H9 (cell line): ENCODE measurements around the gene UQCRC1. TPM values are rescaled to one million over a fixed set of nuclear protein-coding genes. Genes with fewer than 3 reads are reported as not detected.

ENCODE experiments used
- DNase-seq: peaks from one replicate; pipeline ENCODE4 v3.0.0-alpha.2; 2017
- H2AFZ ChIP-seq: one replicate; pipeline ENCODE4 v1.6.1; 2013; ENCODE audit warnings: mild to moderate bottlenecking, low read length, control low read depth, moderate library complexity
- H2AK5ac ChIP-seq: 2 replicates; pipeline ENCODE4 v1.6.1; 2013; ENCODE audit warnings: low read length, control low read depth, mixed read lengths; ENCODE audit not compliant: insufficient read length
- H2BK120ac ChIP-seq: one replicate; pipeline ENCODE4 v1.6.1; 2013; ENCODE audit warnings: low read depth, mild to moderate bottlenecking, low read length, control low read depth, inconsistent platforms; ENCODE audit not compliant: poor library complexity, severe bottlenecking
- H2BK12ac ChIP-seq: 2 replicates; pipeline ENCODE4 v1.6.1; 2013; ENCODE audit warnings: low read length, control low read depth, mixed read lengths, low read depth; ENCODE audit not compliant: insufficient read length
- H2BK15ac ChIP-seq: 2 replicates; pipeline ENCODE4 v1.6.1; 2013; ENCODE audit warnings: low read depth, low read length, control low read depth
- H2BK20ac ChIP-seq: one replicate; pipeline ENCODE4 v1.6.1; 2013; ENCODE audit warnings: low read depth, mild to moderate bottlenecking, low read length, control low read depth, inconsistent platforms; ENCODE audit not compliant: poor library complexity, severe bottlenecking
- H2BK5ac ChIP-seq: 2 replicates; pipeline ENCODE4 v1.6.1; 2013; ENCODE audit warnings: low read length, control low read depth, mixed read lengths; ENCODE audit not compliant: insufficient read length
- H3K14ac ChIP-seq: 2 replicates; pipeline ENCODE4 v1.6.1; 2013; ENCODE audit warnings: low read length, control low read depth; ENCODE audit not compliant: insufficient read depth
- H3K18ac ChIP-seq: 2 replicates; pipeline ENCODE4 v1.6.1; 2013; ENCODE audit warnings: low read depth, mild to moderate bottlenecking, mixed read lengths, low read length, control low read depth; ENCODE audit not compliant: insufficient read length
- H3K23ac ChIP-seq: 2 replicates; pipeline ENCODE4 v1.6.1; 2013; ENCODE audit warnings: low read length, control low read depth, mixed read lengths, low read depth; ENCODE audit not compliant: insufficient read length
- H3K23me2 ChIP-seq: 2 replicates; pipeline ENCODE4 v1.6.1; 2013; ENCODE audit warnings: low read depth, mild to moderate bottlenecking, mixed read lengths, low read length, control low read depth; ENCODE audit not compliant: insufficient read length, poor library complexity, severe bottlenecking
- H3K27ac ChIP-seq: 2 replicates; pipeline ENCODE4 v1.5.1; 2013; ENCODE audit warnings: low read length, control low read depth, mixed read lengths, low read depth; ENCODE audit not compliant: insufficient read length
- H3K27me3 ChIP-seq: 2 replicates; pipeline ENCODE4 v1.6.1; 2013; ENCODE audit warnings: low read length, control low read depth, inconsistent platforms; ENCODE audit not compliant: insufficient read depth
- H3K4ac ChIP-seq: 2 replicates; pipeline ENCODE4 v1.6.1; 2013; ENCODE audit warnings: low read depth, mild to moderate bottlenecking, control low read depth, inconsistent platforms, low read length, moderate library complexity
- H3K4me1 ChIP-seq: 2 replicates; pipeline ENCODE4 v1.6.1; 2013; ENCODE audit warnings: low read length, control low read depth, inconsistent platforms; ENCODE audit not compliant: insufficient read depth
- H3K4me2 ChIP-seq: 2 replicates; pipeline ENCODE4 v1.6.1; 2013; ENCODE audit warnings: low read length, control low read depth, mixed read lengths; ENCODE audit not compliant: insufficient read length, insufficient read depth
- H3K56ac ChIP-seq: 2 replicates; pipeline ENCODE4 v1.6.1; 2013; ENCODE audit warnings: low read depth, mild to moderate bottlenecking, mixed read lengths, low read length, control low read depth; ENCODE audit not compliant: insufficient read length
- H3K79me1 ChIP-seq: 2 replicates; pipeline ENCODE4 v1.6.1; 2013; ENCODE audit warnings: low read depth, mild to moderate bottlenecking, moderate library complexity, low read length, control low read depth, inconsistent platforms; ENCODE audit not compliant: insufficient read depth, poor library complexity, severe bottlenecking
- H3K79me2 ChIP-seq: 2 replicates; pipeline ENCODE4 v1.6.1; 2013; ENCODE audit warnings: low read length, control low read depth, inconsistent platforms; ENCODE audit not compliant: insufficient read depth
- H3K9ac ChIP-seq: 2 replicates; pipeline ENCODE4 v1.6.1; 2013; ENCODE audit warnings: low read length, control low read depth, mixed read lengths; ENCODE audit not compliant: insufficient read length; ENCODE audit errors: extremely low read depth
- H3K9me3 ChIP-seq: one replicate; pipeline ENCODE4 v1.6.1; 2013; ENCODE audit warnings: low read depth, low read length, inconsistent platforms; ENCODE audit not compliant: control insufficient read depth
- H3T11ph ChIP-seq: one replicate; pipeline ENCODE4 v1.6.1; 2013; ENCODE audit warnings: mild to moderate bottlenecking, low read length, control low read depth, inconsistent platforms
- H4K20me1 ChIP-seq: one replicate; pipeline ENCODE4 v1.6.1; 2013; ENCODE audit not compliant: control insufficient read depth, insufficient read length, insufficient read depth
- H4K5ac ChIP-seq: 2 replicates; pipeline ENCODE4 v1.6.1; 2013; ENCODE audit warnings: low read depth, mild to moderate bottlenecking, mixed read lengths, low read length, control low read depth; ENCODE audit not compliant: insufficient read length
- H4K8ac ChIP-seq: replicated peaks from 2 replicates; pipeline ENCODE4 v1.6.1; 2013; ENCODE audit warnings: low read length, control low read depth, mixed read lengths, low read depth; ENCODE audit not compliant: insufficient read length
- H4K91ac ChIP-seq: 2 replicates; pipeline ENCODE4 v1.6.1; 2013; ENCODE audit warnings: low read depth, mild to moderate bottlenecking, moderate library complexity, mixed read lengths, low read length, control low read depth; ENCODE audit not compliant: insufficient read length
- H3K27ac Mint-ChIP-seq, 3 experiments: 2 replicates in 2 of 3; 3 replicates in 1 of 3; pipeline ENCODE4 v1.8.0; 2020 to 2021; ENCODE audit warnings: mixed read lengths in 3 of 3, mild to moderate bottlenecking in 1 of 3, moderate library complexity in 1 of 3
- H3K27me3 Mint-ChIP-seq: 2 replicates; pipeline ENCODE4 v1.8.0; 2021; ENCODE audit warnings: low read depth, mild to moderate bottlenecking, moderate library complexity, mixed read lengths
- H3K36me3 Mint-ChIP-seq, 3 experiments: 2 replicates in 2 of 3; 3 replicates in 1 of 3; pipeline ENCODE4 v1.8.0; 2020 to 2021; ENCODE audit warnings: low read depth in 3 of 3, mixed read lengths in 3 of 3; ENCODE audit not compliant: insufficient read depth in 1 of 3
- H3K4me1 Mint-ChIP-seq, 2 experiments: 2 replicates each; pipeline ENCODE4 v1.8.0; 2020; ENCODE audit warnings: mixed read lengths in 2 of 2
- H3K4me3 Mint-ChIP-seq, 2 experiments: 2 replicates in 1 of 2; 3 replicates in 1 of 2; pipeline ENCODE4 v1.8.0; 2020 to 2021; ENCODE audit warnings: mild to moderate bottlenecking in 2 of 2, mixed read lengths in 2 of 2, moderate library complexity in 1 of 2
- H3K9me3 Mint-ChIP-seq, 2 experiments: 2 replicates in 1 of 2; 3 replicates in 1 of 2; pipeline ENCODE4 v1.8.0; 2020; ENCODE audit warnings: mild to moderate bottlenecking in 2 of 2, mixed read lengths in 2 of 2, moderate library complexity in 1 of 2
- WGBS: extraction: QIAGEN DNeasy Blood & Tissue Kit; methylation state at CpG from one replicate; pipeline ENCODE4 v1.1.7; 2013; ENCODE audit warnings: missing lambda C conversion rate, low lambda C conversion rate, mixed read lengths; ENCODE audit not compliant: insufficient read length; ENCODE audit errors: extremely low coverage; 5-methylcytosine and 5-hydroxymethylcytosine counted together
- total RNA-seq: library from RNA; stranded (reverse); gene quantifications from 2 replicates; pipeline ENCODE4 v1.2.1, GENCODE V29; 2021
- TF ChIP-seq, protein P1 (sequence below): fragments of 200-600 bp; sonication (generic); conservative IDR thresholded peaks from 3 replicates; pipeline ENCODE4 v1.8.0; 2021; ENCODE audit warnings: antibody characterized with exemption, mild to moderate bottlenecking

Gene UQCRC1
- total RNA-seq, 1 experiment from 2014 or later: 285 TPM

- TF ChIP-seq, protein P1, sequence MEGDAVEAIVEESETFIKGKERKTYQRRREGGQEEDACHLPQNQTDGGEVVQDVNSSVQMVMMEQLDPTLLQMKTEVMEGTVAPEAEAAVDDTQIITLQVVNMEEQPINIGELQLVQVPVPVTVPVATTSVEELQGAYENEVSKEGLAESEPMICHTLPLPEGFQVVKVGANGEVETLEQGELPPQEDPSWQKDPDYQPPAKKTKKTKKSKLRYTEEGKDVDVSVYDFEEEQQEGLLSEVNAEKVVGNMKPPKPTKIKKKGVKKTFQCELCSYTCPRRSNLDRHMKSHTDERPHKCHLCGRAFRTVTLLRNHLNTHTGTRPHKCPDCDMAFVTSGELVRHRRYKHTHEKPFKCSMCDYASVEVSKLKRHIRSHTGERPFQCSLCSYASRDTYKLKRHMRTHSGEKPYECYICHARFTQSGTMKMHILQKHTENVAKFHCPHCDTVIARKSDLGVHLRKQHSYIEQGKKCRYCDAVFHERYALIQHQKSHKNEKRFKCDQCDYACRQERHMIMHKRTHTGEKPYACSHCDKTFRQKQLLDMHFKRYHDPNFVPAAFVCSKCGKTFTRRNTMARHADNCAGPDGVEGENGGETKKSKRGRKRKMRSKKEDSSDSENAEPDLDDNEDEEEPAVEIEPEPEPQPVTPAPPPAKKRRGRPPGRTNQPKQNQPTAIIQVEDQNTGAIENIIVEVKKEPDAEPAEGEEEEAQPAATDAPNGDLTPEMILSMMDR: no peak
- no peak overlapping the region for H4K91ac ChIP-seq
- no peaks in the 10 kb centered on the region for H3K23me2 ChIP-seq
- H3K27ac ChIP-seq: no peak overlapping the region
- no peaks in the 10 kb centered on the region for H3K79me1 ChIP-seq
- H2BK120ac ChIP-seq: no peak overlapping the region
- H3K14ac ChIP-seq: no peak overlapping the region
- no peak overlapping the region for H3K4me2 ChIP-seq
- WGBS: no CpG with 5 or more reads among the region's 7 CpGs
- no peak overlapping the region for H2AFZ ChIP-seq
- no peak overlapping the region for H4K5ac ChIP-seq
- no peak overlapping the region for H4K8ac ChIP-seq
- H2AK5ac ChIP-seq: no peak overlapping the region
- no peaks in the 10 kb centered on the region for H3K27me3 ChIP-seq
- H3K4me1 ChIP-seq: no peaks in the 10 kb centered on the region; the same call in 1 of the 2 replicates
- H3K56ac ChIP-seq: no peak overlapping the region
- no peak overlapping the region for H3K9ac ChIP-seq
- no peak overlapping the region for H3K4ac ChIP-seq
- H3T11ph ChIP-seq: no peak overlapping the region
- DNase-seq: no peak
- H2BK20ac ChIP-seq: no peak overlapping the region
- H3K23ac ChIP-seq: no peak overlapping the region
- H3K27me3 Mint-ChIP-seq: no peaks in the 10 kb centered on the region
- no peak overlapping the region for H3K27ac Mint-ChIP-seq
- no peak overlapping the region for H2BK15ac ChIP-seq
- no peaks in the 10 kb centered on the region for H4K20me1 ChIP-seq
- peaks cover 20 to 52% (median 41%) of the 10 kb centered on the region in 3 experiments; a peak in 6 of 7 replicates for H3K36me3 Mint-ChIP-seq
- H3K4me1 Mint-ChIP-seq: peaks cover 5 to 8% of the 10 kb centered on the region in 2 experiments
- no peak overlapping the region for H3K18ac ChIP-seq
- no peaks in the 10 kb centered on the region for H3K79me2 ChIP-seq
- no peak overlapping the region for H2BK12ac ChIP-seq
- H2BK5ac ChIP-seq: no peak overlapping the region
- no peaks in the 10 kb centered on the region for H3K9me3 ChIP-seq
- H3K4me3 Mint-ChIP-seq: 0 out of 5 replicates have a peak overlapping the region, but pooled peaks of 1 of the 2 experiments have one; percentile 20
- peaks cover 17 to 19% of the 10 kb centered on the region in 2 experiments for H3K9me3 Mint-ChIP-seq
Observed at GRCh38 chr3:48619541-48620524, 10.4 kb upstream of the UQCRC1 start.
